ENCODE results near the gene GBP2. TPM values are rescaled to one million over a fixed set of nuclear protein-coding genes. Genes with fewer than 3 reads are reported as not detected.

GBP2 gene
- polyA plus RNA-seq, 3 donors, result 46.1 to 83.9 (median 74.1) TPM

GRCh38 chr1:89114662-89115061 lies 11.3 kb downstream of the GBP2 start:
- H3K36me3 ChIP-seq (replicated peaks in 1 of 2; ENCODE audit: control insufficient read depth in 1 of 2, insufficient read depth in 2 of 2, low read length in 2 of 2), result peaks cover 96 to 97% of the 10 kb centered on the region in 2 donors
- no peak overlapping the region for H2AFZ ChIP-seq (ENCODE audit: insufficient read depth, low read depth, low read length, poor library complexity, severe bottlenecking)
- intact Hi-C loops (cut with micrococcal nuclease), result loop anchor here in 1 of 2 donors (10.0 kb wide), 1 partner anchor 60 kb away; no protein-coding TSS in a partner anchor
- DNase-seq, result no peak
- Mint-ChIP-seq H3K4me3 (no peak overlapping the region), H3K27me3 (ENCODE audit: low read depth in 3 of 3) (peaks cover 0 to 4% (median 0%) of the 10 kb centered on the region in 3 donors), H3K9me3 (no peaks in the 10 kb centered on the region), H3K27ac (no peak overlapping the region), H3K4me1 (no peaks in the 10 kb centered on the region), H3K36me3 (peaks cover 28 to 57% of the 10 kb centered on the region in 2 donors)
- H3K4me1 ChIP-seq (ENCODE audit: control insufficient read depth in 1 of 2, insufficient read depth in 2 of 2, low read length in 2 of 2), result no peaks in the 10 kb centered on the region
- no peaks in the 10 kb centered on the region for H3K79me2 ChIP-seq (ENCODE audit: insufficient read depth, low read length)
- no peak overlapping the region for H3K9ac ChIP-seq (ENCODE audit: insufficient read depth, low read length, poor library complexity, severe bottlenecking)
- H3K4me3 ChIP-seq (replicated peaks in 1 of 3; ENCODE audit: low read depth in 2 of 3, low read length in 3 of 3), result no peak overlapping the region
- H3K27ac ChIP-seq (ENCODE audit: low read depth in 1 of 2, low read length in 2 of 2), result no peak overlapping the region
- no peaks in the 10 kb centered on the region for H3K27me3 ChIP-seq (ENCODE audit: control insufficient read depth in 2 of 2, insufficient read depth in 2 of 2, low read length in 2 of 2)
- no peaks in the 10 kb centered on the region for H3K9me3 ChIP-seq (replicated peaks in 1 of 2; ENCODE audit: control insufficient read depth in 1 of 2, insufficient read depth in 1 of 2, low read length in 2 of 2)
- TF ChIP-seq CTCF (IDR thresholded peaks at IDR 0.05), result no peak
- H3K4me2 ChIP-seq (replicated peaks; ENCODE audit: extremely low read depth, low read length, poor library complexity, severe bottlenecking), result no peak overlapping the region
- peaks cover 13% of the 10 kb centered on the region for H4K20me1 ChIP-seq (ENCODE audit: insufficient read depth, low read length)
- WGBS (ENCODE audit: insufficient coverage), result no CpG with 5 or more reads among the region's 2 CpGs

- intact Hi-C loops (cut with micrococcal nuclease), result loop anchor here in 1 of 2 donors (10.0 kb wide), 1 partner anchor 58 kb away; no protein-coding TSS in a partner anchor
- Mint-ChIP-seq H3K27ac (peak overlapping the region in 1 of 7 donors; percentile 33), H3K27me3 (ENCODE audit: low read depth in 3 of 3) (peaks cover 0 to 4% (median 0%) of the 10 kb centered on the region in 3 donors), H3K36me3 (peaks cover 44 to 72% of the 10 kb centered on the region in 2 donors), H3K4me1 (no peaks in the 10 kb centered on the region), H3K9me3 (no peaks in the 10 kb centered on the region), H3K4me3 (no peak overlapping the region)
- no peaks in the 10 kb centered on the region for H3K9me3 ChIP-seq (replicated peaks in 1 of 2; ENCODE audit: control insufficient read depth in 1 of 2, insufficient read depth in 1 of 2, low read length in 2 of 2)
- no peak overlapping the region for H3K9ac ChIP-seq (ENCODE audit: insufficient read depth, low read length, poor library complexity, severe bottlenecking)
- H3K27ac ChIP-seq (ENCODE audit: low read depth in 1 of 2, low read length in 2 of 2), result no peak overlapping the region
- H3K4me1 ChIP-seq (ENCODE audit: control insufficient read depth in 1 of 2, insufficient read depth in 2 of 2, low read length in 2 of 2), result no peaks in the 10 kb centered on the region
- no peaks in the 10 kb centered on the region for H3K27me3 ChIP-seq (ENCODE audit: control insufficient read depth in 2 of 2, insufficient read depth in 2 of 2, low read length in 2 of 2)
- H2AFZ ChIP-seq (ENCODE audit: insufficient read depth, low read depth, low read length, poor library complexity, severe bottlenecking), result no peak overlapping the region
- H3K36me3 ChIP-seq (replicated peaks in 1 of 2; ENCODE audit: control insufficient read depth in 1 of 2, insufficient read depth in 2 of 2, low read length in 2 of 2), result peaks cover 96 to 97% of the 10 kb centered on the region in 2 donors
- no peaks in the 10 kb centered on the region for H3K79me2 ChIP-seq (ENCODE audit: insufficient read depth, low read length)
- no CpG with 5 or more reads among the region's 5 CpGs for WGBS (ENCODE audit: insufficient coverage)
- H4K20me1 ChIP-seq (ENCODE audit: insufficient read depth, low read length), result peaks cover 7% of the 10 kb centered on the region
- no peak for DNase-seq
- no peak overlapping the region for H3K4me3 ChIP-seq (replicated peaks in 1 of 3; ENCODE audit: low read depth in 2 of 3, low read length in 3 of 3)
- no peak overlapping the region for H3K4me2 ChIP-seq (replicated peaks; ENCODE audit: extremely low read depth, low read length, poor library complexity, severe bottlenecking)
- TF ChIP-seq CTCF (IDR thresholded peaks at IDR 0.05), result no peak
Measured at GRCh38 chr1:89112871-89113613, 12.9 kb downstream of the GBP2 start.
